ENCODE results near the gene RCC1. TPM values are rescaled to one million over a fixed set of nuclear protein-coding genes. Genes with fewer than 3 reads are reported as not detected.

The RCC1 gene
- polyA plus RNA-seq, 1 of the 3 experiments (the other 2 are of a cell fraction) = 61.0 TPM

GRCh38 chr1:28581531-28582247 lies 75.8 kb downstream of the RCC1 start:
- Histone ChIP-seq H3K9me2 (no peaks in the 10 kb centered on the region), H3K27me3 (ENCODE audit: insufficient read depth) (no peaks in the 10 kb centered on the region), H3F3A (replicated peaks; ENCODE audit: insufficient read depth) (peaks cover 47% of the 10 kb centered on the region), H3K79me2 (ENCODE audit: insufficient read depth) (peaks cover 30% of the 10 kb centered on the region), H4K20me1 (ENCODE audit: insufficient read depth) (peaks cover 31% of the 10 kb centered on the region), H2AFZ (ENCODE audit: low read depth) (peak overlapping the region; percentile 100), H3K27ac (ENCODE audit: low read depth in 2 of 2, low read length in 1 of 2) (peak overlapping the region; percentile 69 to 75), H3K9ac (peak overlapping the region; percentile 95), H3K9me3 (no peaks in the 10 kb centered on the region), H3K4me3 (ENCODE audit: low read depth in 2 of 2, low read length in 1 of 2) (peak overlapping the region; percentile 77 to 100), H3K36me3 (replicated peaks in 1 of 2; ENCODE audit: control insufficient read depth in 1 of 2, insufficient read depth in 2 of 2, low read length in 1 of 2) (peaks cover 27 to 42% of the 10 kb centered on the region in 2 experiments), H3K4me1 (ENCODE audit: control insufficient read depth in 1 of 2, insufficient read depth in 2 of 2, low read depth in 1 of 2, low read length in 1 of 2) (peaks cover 11 to 13% of the 10 kb centered on the region in 2 experiments; a peak in 3 of 4 replicates), H3K4me2 (peak overlapping the region; percentile 100)
- ChIA-PET CTCF (interaction anchor here (0.6 to 2.4 kb wide), 20 partner anchors 9 to 724 kb away, joined by 3 to 24 read pairs (median 4); no protein-coding TSS in a partner anchor), POLR2A (interaction anchor here (0.5 to 3.6 kb wide), 52 partner anchors 9 to 600 kb away, joined by 3 to 59 read pairs (median 4); partner anchors contain the start of genes ATP5IF1, GMEB1, MED18 and PHACTR4)
- DNase-seq = peak; percentile 98
- 2% methylated on average over 48 of the region's 75 CpGs for WGBS (ENCODE audit: low lambda C conversion rate)
- no peak for TF ChIP-seq FOXM1 (IDR thresholded peaks at IDR 0.05; ENCODE audit: low read depth)
- peak; percentile 91 for TF ChIP-seq MXI1 (IDR thresholded peaks at IDR 0.05; ENCODE audit: low read depth, low read length)
- TF ChIP-seq SMC3 (IDR thresholded peaks at IDR 0.05; ENCODE audit: low read depth, low read length) = 0 out of 2 replicates have a peak, but pooled peaks have one; percentile 1
- TF ChIP-seq NRF1 (IDR thresholded peaks at IDR 0.05; ENCODE audit: low read depth, low read length) = peak; percentile 18; the same call in 1 of the 2 replicates
- peak; percentile 21 for TF ChIP-seq TCF12 (IDR thresholded peaks at IDR 0.05)
- no peak for TF ChIP-seq RAD21 (IDR thresholded peaks at IDR 0.05; ENCODE audit: low read length)
- peak; percentile 76 for TF ChIP-seq YY1 (IDR thresholded peaks at IDR 0.05; ENCODE audit: low read depth)
- TF ChIP-seq NFIC (IDR thresholded peaks at IDR 0.05; ENCODE audit: borderline replicate concordance) = no peak; the same call in 1 of the 2 replicates
- TF ChIP-seq, protein P1, sequence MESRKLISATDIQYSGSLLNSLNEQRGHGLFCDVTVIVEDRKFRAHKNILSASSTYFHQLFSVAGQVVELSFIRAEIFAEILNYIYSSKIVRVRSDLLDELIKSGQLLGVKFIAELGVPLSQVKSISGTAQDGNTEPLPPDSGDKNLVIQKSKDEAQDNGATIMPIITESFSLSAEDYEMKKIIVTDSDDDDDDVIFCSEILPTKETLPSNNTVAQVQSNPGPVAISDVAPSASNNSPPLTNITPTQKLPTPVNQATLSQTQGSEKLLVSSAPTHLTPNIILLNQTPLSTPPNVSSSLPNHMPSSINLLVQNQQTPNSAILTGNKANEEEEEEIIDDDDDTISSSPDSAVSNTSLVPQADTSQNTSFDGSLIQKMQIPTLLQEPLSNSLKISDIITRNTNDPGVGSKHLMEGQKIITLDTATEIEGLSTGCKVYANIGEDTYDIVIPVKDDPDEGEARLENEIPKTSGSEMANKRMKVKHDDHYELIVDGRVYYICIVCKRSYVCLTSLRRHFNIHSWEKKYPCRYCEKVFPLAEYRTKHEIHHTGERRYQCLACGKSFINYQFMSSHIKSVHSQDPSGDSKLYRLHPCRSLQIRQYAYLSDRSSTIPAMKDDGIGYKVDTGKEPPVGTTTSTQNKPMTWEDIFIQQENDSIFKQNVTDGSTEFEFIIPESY (IDR thresholded peaks at IDR 0.05; ENCODE audit: borderline replicate concordance, low read depth) = no peak
- TF ChIP-seq FOSL2 (IDR thresholded peaks at IDR 0.05; ENCODE audit: borderline replicate concordance, low read depth) = peak; percentile 12; the same call in 1 of the 2 replicates
- TF ChIP-seq TAF1 (IDR thresholded peaks at IDR 0.05; ENCODE audit: borderline replicate concordance, low read depth, low read length) = peak; percentile 100
- TF ChIP-seq, protein P2, sequence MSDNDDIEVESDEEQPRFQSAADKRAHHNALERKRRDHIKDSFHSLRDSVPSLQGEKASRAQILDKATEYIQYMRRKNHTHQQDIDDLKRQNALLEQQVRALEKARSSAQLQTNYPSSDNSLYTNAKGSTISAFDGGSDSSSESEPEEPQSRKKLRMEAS (IDR thresholded peaks at IDR 0.05; ENCODE audit: low read depth) = peak; percentile 83
- peak; percentile 16 to 20; a peak in 1 of 4 replicates for TF ChIP-seq EP300 (IDR thresholded peaks at IDR 0.05; ENCODE audit: borderline replicate concordance in 1 of 2, low read depth in 1 of 2, low read length in 1 of 2)
- TF ChIP-seq CHD2 (IDR thresholded peaks at IDR 0.05; ENCODE audit: low read length, partially characterized antibody) = peak; percentile 56
- TF ChIP-seq, protein P3, sequence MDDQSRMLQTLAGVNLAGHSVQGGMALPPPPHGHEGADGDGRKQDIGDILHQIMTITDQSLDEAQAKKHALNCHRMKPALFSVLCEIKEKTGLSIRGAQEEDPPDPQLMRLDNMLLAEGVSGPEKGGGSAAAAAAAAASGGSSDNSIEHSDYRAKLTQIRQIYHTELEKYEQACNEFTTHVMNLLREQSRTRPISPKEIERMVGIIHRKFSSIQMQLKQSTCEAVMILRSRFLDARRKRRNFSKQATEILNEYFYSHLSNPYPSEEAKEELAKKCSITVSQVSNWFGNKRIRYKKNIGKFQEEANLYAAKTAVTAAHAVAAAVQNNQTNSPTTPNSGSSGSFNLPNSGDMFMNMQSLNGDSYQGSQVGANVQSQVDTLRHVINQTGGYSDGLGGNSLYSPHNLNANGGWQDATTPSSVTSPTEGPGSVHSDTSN (IDR thresholded peaks at IDR 0.05) = peak; percentile 55; the same call in 1 of the 2 replicates
- TF ChIP-seq RFX5 (IDR thresholded peaks at IDR 0.05; ENCODE audit: low read length) = no peak
- TF ChIP-seq, protein P4, sequence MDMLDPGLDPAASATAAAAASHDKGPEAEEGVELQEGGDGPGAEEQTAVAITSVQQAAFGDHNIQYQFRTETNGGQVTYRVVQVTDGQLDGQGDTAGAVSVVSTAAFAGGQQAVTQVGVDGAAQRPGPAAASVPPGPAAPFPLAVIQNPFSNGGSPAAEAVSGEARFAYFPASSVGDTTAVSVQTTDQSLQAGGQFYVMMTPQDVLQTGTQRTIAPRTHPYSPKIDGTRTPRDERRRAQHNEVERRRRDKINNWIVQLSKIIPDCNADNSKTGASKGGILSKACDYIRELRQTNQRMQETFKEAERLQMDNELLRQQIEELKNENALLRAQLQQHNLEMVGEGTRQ (IDR thresholded peaks at IDR 0.05; ENCODE audit: borderline replicate concordance, low read depth, low read length) = no peak
- TF ChIP-seq, protein P5, sequence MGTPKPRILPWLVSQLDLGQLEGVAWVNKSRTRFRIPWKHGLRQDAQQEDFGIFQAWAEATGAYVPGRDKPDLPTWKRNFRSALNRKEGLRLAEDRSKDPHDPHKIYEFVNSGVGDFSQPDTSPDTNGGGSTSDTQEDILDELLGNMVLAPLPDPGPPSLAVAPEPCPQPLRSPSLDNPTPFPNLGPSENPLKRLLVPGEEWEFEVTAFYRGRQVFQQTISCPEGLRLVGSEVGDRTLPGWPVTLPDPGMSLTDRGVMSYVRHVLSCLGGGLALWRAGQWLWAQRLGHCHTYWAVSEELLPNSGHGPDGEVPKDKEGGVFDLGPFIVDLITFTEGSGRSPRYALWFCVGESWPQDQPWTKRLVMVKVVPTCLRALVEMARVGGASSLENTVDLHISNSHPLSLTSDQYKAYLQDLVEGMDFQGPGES (IDR thresholded peaks at IDR 0.05; ENCODE audit: low read depth, low read length) = no peak
- TF ChIP-seq, protein P6, sequence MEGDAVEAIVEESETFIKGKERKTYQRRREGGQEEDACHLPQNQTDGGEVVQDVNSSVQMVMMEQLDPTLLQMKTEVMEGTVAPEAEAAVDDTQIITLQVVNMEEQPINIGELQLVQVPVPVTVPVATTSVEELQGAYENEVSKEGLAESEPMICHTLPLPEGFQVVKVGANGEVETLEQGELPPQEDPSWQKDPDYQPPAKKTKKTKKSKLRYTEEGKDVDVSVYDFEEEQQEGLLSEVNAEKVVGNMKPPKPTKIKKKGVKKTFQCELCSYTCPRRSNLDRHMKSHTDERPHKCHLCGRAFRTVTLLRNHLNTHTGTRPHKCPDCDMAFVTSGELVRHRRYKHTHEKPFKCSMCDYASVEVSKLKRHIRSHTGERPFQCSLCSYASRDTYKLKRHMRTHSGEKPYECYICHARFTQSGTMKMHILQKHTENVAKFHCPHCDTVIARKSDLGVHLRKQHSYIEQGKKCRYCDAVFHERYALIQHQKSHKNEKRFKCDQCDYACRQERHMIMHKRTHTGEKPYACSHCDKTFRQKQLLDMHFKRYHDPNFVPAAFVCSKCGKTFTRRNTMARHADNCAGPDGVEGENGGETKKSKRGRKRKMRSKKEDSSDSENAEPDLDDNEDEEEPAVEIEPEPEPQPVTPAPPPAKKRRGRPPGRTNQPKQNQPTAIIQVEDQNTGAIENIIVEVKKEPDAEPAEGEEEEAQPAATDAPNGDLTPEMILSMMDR (IDR thresholded peaks at IDR 0.05) = no peak
- TF ChIP-seq, protein P7, sequence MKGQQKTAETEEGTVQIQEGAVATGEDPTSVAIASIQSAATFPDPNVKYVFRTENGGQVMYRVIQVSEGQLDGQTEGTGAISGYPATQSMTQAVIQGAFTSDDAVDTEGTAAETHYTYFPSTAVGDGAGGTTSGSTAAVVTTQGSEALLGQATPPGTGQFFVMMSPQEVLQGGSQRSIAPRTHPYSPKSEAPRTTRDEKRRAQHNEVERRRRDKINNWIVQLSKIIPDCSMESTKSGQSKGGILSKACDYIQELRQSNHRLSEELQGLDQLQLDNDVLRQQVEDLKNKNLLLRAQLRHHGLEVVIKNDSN (IDR thresholded peaks at IDR 0.05; ENCODE audit: borderline replicate concordance, low read depth) = peak; percentile 43; the same call in 1 of the 2 replicates

Measured in SK-N-SH (cell line).